Gastrocnemius medialis (tissue), 4 donors: ENCODE results near the gene FBRSL1.

Experiments used
- CTCF ChIP-seq, 5 experiments: fragments of 450-650 bp in 3 of 5; fragments of 200-600 bp in 2 of 5; sonication (generic) in 2 of 5; IDR thresholded peaks in 4 of 5; conservative IDR thresholded peaks in 1 of 5; 1 replicate in 4 of 5; 2 replicates in 1 of 5; pipeline ENCODE4 v1.5.1; 2016 to 2019; ENCODE audit warnings: antibody characterized with exemption in 5 of 5, mild to moderate bottlenecking in 3 of 5, moderate library complexity in 3 of 5
- POLR2A ChIP-seq, 2 donors: fragments of 450-650 bp; IDR thresholded peaks; one replicate each; pipeline ENCODE4 v1.6.1; 2017; ENCODE audit warnings: antibody characterized with exemption in 2 of 2, mild to moderate bottlenecking in 2 of 2, moderate library complexity in 2 of 2

GRCh38 chr12:132483208-132483607 is 6.7 kb upstream of the FBRSL1 start:
- no peak for TF ChIP-seq CTCF (IDR thresholded peaks at IDR 0.05 in 4 of 5, conservative IDR thresholded peaks at IDR 0.05 in 1 of 5)
- no peak for TF ChIP-seq POLR2A (IDR thresholded peaks at IDR 0.05)
